ENCODE data around the gene GSTP1.
"Not testable (repeated sequence)": the region's sequence is repeated elsewhere in the genome, so short reads cannot be mapped to it uniquely, and the experiment has no call there.

The GSTP1 gene
- long read RNA-seq, donor 1, transcript GSTP1-202 (7 exons, 961 nt) = major isoform, 851 of 1,198 reads
- long read RNA-seq, donor 1, transcript GSTP1-201 (6 exons, 700 nt) = minor isoform, 5 of 1,198 reads
- long read RNA-seq, donor 1, transcript GSTP1-203 (3 exons, 736 nt) = minor isoform, 43 of 1,198 reads
- long read RNA-seq, donor 1, partial matches to known transcripts = 286 of 1,198 reads
- long read RNA-seq, donor 1, other reads (novel, unspliced or antisense) = 10 of 1,198 reads
- long read RNA-seq, donor 2, transcript GSTP1-202 (7 exons, 961 nt) = major isoform, 407 of 573 reads
- long read RNA-seq, donor 2, transcript GSTP1-203 (3 exons, 736 nt) = minor isoform, 25 of 573 reads
- long read RNA-seq, donor 2, partial matches to known transcripts = 135 of 573 reads
- long read RNA-seq, donor 2, other reads (novel, unspliced or antisense) = 6 of 573 reads
- long read RNA-seq, donor 3, transcript GSTP1-203 (3 exons, 736 nt) = minor isoform, 27 of 476 reads
- long read RNA-seq, donor 3, transcript GSTP1-202 (7 exons, 961 nt) = major isoform, 306 of 476 reads
- long read RNA-seq, donor 3, partial matches to known transcripts = 137 of 476 reads
- long read RNA-seq, donor 3, other reads (novel, unspliced or antisense) = 5 of 476 reads
- long read RNA-seq, donor 4, transcript GSTP1-203 (3 exons, 736 nt) = minor isoform, 43 of 782 reads
- long read RNA-seq, donor 4, transcript GSTP1-202 (7 exons, 961 nt) = major isoform, 497 of 782 reads
- long read RNA-seq, donor 4, partial matches to known transcripts = 231 of 782 reads
- long read RNA-seq, donor 4, other reads (novel, unspliced or antisense) = 10 of 782 reads
- long read RNA-seq, donor 5, transcript GSTP1-202 (7 exons, 961 nt) = major isoform, 610 of 884 reads
- long read RNA-seq, donor 5, transcript GSTP1-203 (3 exons, 736 nt) = minor isoform, 43 of 884 reads
- long read RNA-seq, donor 5, partial matches to known transcripts = 213 of 884 reads
- long read RNA-seq, donor 5, other reads (novel, unspliced or antisense) = 14 of 884 reads
- long read RNA-seq, donor 6, transcript GSTP1-202 (7 exons, 961 nt) = major isoform, 554 of 930 reads
- long read RNA-seq, donor 6, transcript GSTP1-203 (3 exons, 736 nt) = minor isoform, 49 of 930 reads
- long read RNA-seq, donor 6, partial matches to known transcripts = 313 of 930 reads
- long read RNA-seq, donor 6, other reads (novel, unspliced or antisense) = 13 of 930 reads
- long read RNA-seq, donor 7, transcript GSTP1-203 (3 exons, 736 nt) = minor isoform, 83 of 1,480 reads
- long read RNA-seq, donor 7, transcript GSTP1-202 (7 exons, 961 nt) = major isoform, 957 of 1,480 reads
- long read RNA-seq, donor 7, partial matches to known transcripts = 406 of 1,480 reads
- long read RNA-seq, donor 7, other reads (novel, unspliced or antisense) = 32 of 1,480 reads
- long read RNA-seq, donor 8, transcript GSTP1-203 (3 exons, 736 nt) = minor isoform, 30 of 815 reads
- long read RNA-seq, donor 8, transcript GSTP1-202 (7 exons, 961 nt) = major isoform, 574 of 815 reads
- long read RNA-seq, donor 8, partial matches to known transcripts = 191 of 815 reads
- long read RNA-seq, donor 8, other reads (novel, unspliced or antisense) = 19 of 815 reads

- DNase-seq = peak; percentile 94
These were observed at the start of gene GSTP1 for GRCh38 chr11:67583247-67584204. TSS of gene GSTP1 (plus strand) at chr11:67583812. CDS start at chr11:67583844, 32 bp downstream.

- DNase-seq = no peak
These were observed 49.4 kb upstream of the GSTP1 start for GRCh38 chr11:67534070-67534679.

- no peak for DNase-seq
These were observed 48.1 kb upstream of the GSTP1 start for GRCh38 chr11:67535561-67535960.

- DNase-seq = no peak
These were observed 45.3 kb upstream of the GSTP1 start for GRCh38 chr11:67538306-67538705.

GRCh38 chr11:67538823-67539505 is 44.6 kb upstream of the GSTP1 start:
- no peak for DNase-seq

- no peak for DNase-seq
These were observed 44.1 kb upstream of the GSTP1 start for GRCh38 chr11:67539550-67539949.

- no peak for DNase-seq
These were observed 42.4 kb upstream of the GSTP1 start for GRCh38 chr11:67541198-67541597.

- no peak for DNase-seq
These were observed 41.4 kb upstream of the GSTP1 start for GRCh38 chr11:67542169-67542568.

GRCh38 chr11:67542971-67543370 is 40.6 kb upstream of the GSTP1 start:
- DNase-seq = no peak

GRCh38 chr11:67543585-67543984 is 40.0 kb upstream of the GSTP1 start:
- no peak for DNase-seq

- DNase-seq = peak; percentile 27
These were observed 38.9 kb upstream of the GSTP1 start for GRCh38 chr11:67544616-67545242.

- peak; percentile 37 for DNase-seq
These were observed 38.3 kb upstream of the GSTP1 start for GRCh38 chr11:67545280-67545679.

GRCh38 chr11:67548112-67548511 is 35.5 kb upstream of the GSTP1 start:
- not testable (repeated sequence) for DNase-seq

GRCh38 chr11:67548555-67549110 is 35.0 kb upstream of the GSTP1 start:
- DNase-seq = no peak

- DNase-seq = no peak
These were observed 32.5 kb upstream of the GSTP1 start for GRCh38 chr11:67551127-67551526.

GRCh38 chr11:67551697-67552096 is 31.9 kb upstream of the GSTP1 start:
- DNase-seq = not testable (repeated sequence)

GRCh38 chr11:67556244-67556643 is 27.4 kb upstream of the GSTP1 start:
- DNase-seq = no peak

- peak; percentile 38 for DNase-seq
These were observed 25.4 kb upstream of the GSTP1 start for GRCh38 chr11:67558084-67558772.

Measured in right kidney (tissue), 9 donors.